A549 (cell line): Measurements from ENCODE around the gene RAB8B.

Experiments used
- CBX8 ChIP-seq: fragments of 200-600 bp; sonication (generic); IDR thresholded peaks from 2 replicates; pipeline ENCODE4 v1.6.1; 2016
- CHD4 ChIP-seq: fragments of 200-600 bp; sonication (generic); IDR thresholded peaks from 2 replicates; pipeline ENCODE4 v1.6.1; 2016; ENCODE audit warnings: antibody characterized with exemption, mild to moderate bottlenecking, borderline replicate concordance
- CTCF ChIP-seq: fragments of >200 bp; sonication (Bioruptor Twin); formaldehyde crosslinking; IDR thresholded peaks from 3 replicates; pipeline ENCODE4 v1.5.1; 2016
- ELK1 ChIP-seq: fragments of 150-350 bp; IDR thresholded peaks from 2 replicates; pipeline ENCODE4 v1.6.1; 2014; ENCODE audit warnings: low read depth, mild to moderate bottlenecking, low read length
- JUN ChIP-seq, 2 experiments: fragments of >200 bp; sonication (Bioruptor Twin); formaldehyde crosslinking; IDR thresholded peaks; 2 replicates in 1 of 2; 3 replicates in 1 of 2; pipeline ENCODE4 v1.6.1; 2016 to 2017
- MAX ChIP-seq: IDR thresholded peaks from 2 replicates; pipeline ENCODE4 v1.6.1; 2012
- PHF8 ChIP-seq: fragments of 200-600 bp; sonication (generic); IDR thresholded peaks from 2 replicates; pipeline ENCODE4 v1.6.1; 2016; ENCODE audit warnings: low read depth, mild to moderate bottlenecking, antibody characterized with exemption, moderate library complexity, borderline replicate concordance
- POLR2AphosphoS2 ChIP-seq: conservative IDR thresholded peaks from 2 replicates; pipeline ENCODE4 v1.6.1; 2012; ENCODE audit warnings: low read length, improper control_type of control experiment, inconsistent platforms

DNA sequence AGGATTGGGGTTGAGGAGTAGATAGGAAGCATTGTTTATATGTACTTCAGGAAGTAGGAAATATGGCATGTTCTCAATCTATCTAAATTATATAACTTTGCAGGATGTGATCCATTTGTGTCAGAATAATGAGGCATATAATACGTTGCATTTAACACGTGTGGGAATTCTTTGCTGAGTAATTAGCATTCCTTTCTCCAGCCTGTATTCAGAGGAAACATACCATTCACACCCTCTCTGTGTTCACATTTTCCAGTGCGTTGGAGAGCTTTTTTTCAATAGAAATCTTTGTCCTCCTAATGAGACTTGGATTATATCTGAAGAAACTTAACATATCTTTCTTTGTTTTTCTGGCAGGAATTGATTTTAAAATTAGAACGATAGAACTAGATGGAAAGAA lies 55.0 kb downstream of the RAB8B start:
- TF ChIP-seq JUN (IDR thresholded peaks at IDR 0.05) (no peak), CTCF (no peak), CBX8 (no peak), POLR2AphosphoS2 (no peak), ELK1 (no peak), PHF8 (no peak), MAX (no peak), CHD4 (no peak)
